ENCODE data around the gene MPC2. TPM values are rescaled to one million over a fixed set of nuclear protein-coding genes. Genes with fewer than 3 reads are reported as not detected.
"Not testable (repeated sequence)": the region's sequence is repeated elsewhere in the genome, so short reads cannot be mapped to it uniquely, and the experiment has no call there.

Gene MPC2
- total RNA-seq, 2 donors from 2014 or later: 78.9 to 169 TPM

- TF ChIP-seq, protein P1, sequence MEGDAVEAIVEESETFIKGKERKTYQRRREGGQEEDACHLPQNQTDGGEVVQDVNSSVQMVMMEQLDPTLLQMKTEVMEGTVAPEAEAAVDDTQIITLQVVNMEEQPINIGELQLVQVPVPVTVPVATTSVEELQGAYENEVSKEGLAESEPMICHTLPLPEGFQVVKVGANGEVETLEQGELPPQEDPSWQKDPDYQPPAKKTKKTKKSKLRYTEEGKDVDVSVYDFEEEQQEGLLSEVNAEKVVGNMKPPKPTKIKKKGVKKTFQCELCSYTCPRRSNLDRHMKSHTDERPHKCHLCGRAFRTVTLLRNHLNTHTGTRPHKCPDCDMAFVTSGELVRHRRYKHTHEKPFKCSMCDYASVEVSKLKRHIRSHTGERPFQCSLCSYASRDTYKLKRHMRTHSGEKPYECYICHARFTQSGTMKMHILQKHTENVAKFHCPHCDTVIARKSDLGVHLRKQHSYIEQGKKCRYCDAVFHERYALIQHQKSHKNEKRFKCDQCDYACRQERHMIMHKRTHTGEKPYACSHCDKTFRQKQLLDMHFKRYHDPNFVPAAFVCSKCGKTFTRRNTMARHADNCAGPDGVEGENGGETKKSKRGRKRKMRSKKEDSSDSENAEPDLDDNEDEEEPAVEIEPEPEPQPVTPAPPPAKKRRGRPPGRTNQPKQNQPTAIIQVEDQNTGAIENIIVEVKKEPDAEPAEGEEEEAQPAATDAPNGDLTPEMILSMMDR (IDR thresholded peaks at IDR 0.05): no peak
- TF ChIP-seq POLR2A (IDR thresholded peaks at IDR 0.05): no peak
- TF ChIP-seq POLR2AphosphoS5 (IDR thresholded peaks at IDR 0.05): no peak
- H3K27ac ChIP-seq: no peak overlapping the region
- no peaks in the 10 kb centered on the region for H3K9me3 ChIP-seq
- H3K4me1 ChIP-seq (replicated peaks): no peaks in the 10 kb centered on the region
- intact Hi-C loops (cut with DNase I): no loop called here
- H3K27me3 ChIP-seq (replicated peaks; ENCODE audit: insufficient read depth): no peaks in the 10 kb centered on the region
- DNase-seq (ENCODE audit: low spot score): no peak
- H3K36me3 ChIP-seq: no peaks in the 10 kb centered on the region
- H3K4me3 ChIP-seq: no peak overlapping the region
- WGBS: 47% methylated on average over 3 of the region's 3 CpGs
Measured at GRCh38 chr1:167880580-167881021, 56.3 kb downstream of the MPC2 start.

GRCh38 chr1:167879508-167879907, 57.4 kb downstream of the MPC2 start:
- no peak for DNase-seq (ENCODE audit: low spot score)
- 82% methylated on average over 1 of the region's 1 CpG for WGBS
- no peaks in the 10 kb centered on the region for H3K27me3 ChIP-seq (replicated peaks; ENCODE audit: insufficient read depth)
- no peaks in the 10 kb centered on the region for H3K9me3 ChIP-seq
- H3K4me1 ChIP-seq (replicated peaks): no peaks in the 10 kb centered on the region
- no peak overlapping the region for H3K27ac ChIP-seq
- intact Hi-C loops (cut with DNase I): no loop called here
- no peaks in the 10 kb centered on the region for H3K36me3 ChIP-seq
- TF ChIP-seq POLR2A (IDR thresholded peaks at IDR 0.05) (no peak), POLR2AphosphoS5 (IDR thresholded peaks at IDR 0.05) (no peak)
- TF ChIP-seq, protein P1 (IDR thresholded peaks at IDR 0.05): no peak
- H3K4me3 ChIP-seq: no peak overlapping the region

- Histone ChIP-seq H3K36me3 (no peaks in the 10 kb centered on the region), H3K9me3 (no peaks in the 10 kb centered on the region), H3K4me1 (replicated peaks) (no peaks in the 10 kb centered on the region), H3K4me3 (no peak overlapping the region), H3K27ac (no peak overlapping the region), H3K27me3 (replicated peaks; ENCODE audit: insufficient read depth) (no peaks in the 10 kb centered on the region)
- intact Hi-C loops (cut with DNase I): no loop called here
- no peak for DNase-seq (ENCODE audit: low spot score)
- 97% methylated on average over 7 of the region's 7 CpGs for WGBS
- TF ChIP-seq, protein P1 (IDR thresholded peaks at IDR 0.05): no peak
- TF ChIP-seq POLR2A (IDR thresholded peaks at IDR 0.05) (no peak), POLR2AphosphoS5 (IDR thresholded peaks at IDR 0.05) (no peak)
Measured at GRCh38 chr1:167878372-167879160, 58.3 kb downstream of the MPC2 start.

GRCh38 chr1:167876597-167877175, 60.2 kb downstream of the MPC2 start:
- Histone ChIP-seq H3K9me3 (no peaks in the 10 kb centered on the region), H3K36me3 (no peaks in the 10 kb centered on the region), H3K27ac (peak overlapping the region in 1 of 2 donors; percentile 35), H3K27me3 (replicated peaks; ENCODE audit: insufficient read depth) (no peaks in the 10 kb centered on the region), H3K4me1 (replicated peaks) (no peaks in the 10 kb centered on the region), H3K4me3 (no peak overlapping the region)
- 83% methylated on average over 3 of the region's 3 CpGs for WGBS
- TF ChIP-seq, protein P1 (IDR thresholded peaks at IDR 0.05): no peak
- TF ChIP-seq POLR2AphosphoS5 (IDR thresholded peaks at IDR 0.05): peak; percentile 58
- peak; percentile 11 for DNase-seq (ENCODE audit: low spot score)
- intact Hi-C loops (cut with DNase I): no loop called here

GRCh38 chr1:167871331-167871730, 65.5 kb downstream of the MPC2 start:
- no peak for DNase-seq (ENCODE audit: low spot score)
- Histone ChIP-seq H3K4me1 (replicated peaks) (no peaks in the 10 kb centered on the region), H3K27me3 (replicated peaks; ENCODE audit: insufficient read depth) (no peaks in the 10 kb centered on the region), H3K36me3 (no peaks in the 10 kb centered on the region), H3K9me3 (no peaks in the 10 kb centered on the region), H3K27ac (no peak overlapping the region), H3K4me3 (no peak overlapping the region)
- no peak for TF ChIP-seq POLR2AphosphoS5 (IDR thresholded peaks at IDR 0.05)
- no peak for TF ChIP-seq POLR2A (IDR thresholded peaks at IDR 0.05)
- TF ChIP-seq, protein P1 (IDR thresholded peaks at IDR 0.05): no peak
- intact Hi-C loops (cut with DNase I): no loop called here

DNA sequence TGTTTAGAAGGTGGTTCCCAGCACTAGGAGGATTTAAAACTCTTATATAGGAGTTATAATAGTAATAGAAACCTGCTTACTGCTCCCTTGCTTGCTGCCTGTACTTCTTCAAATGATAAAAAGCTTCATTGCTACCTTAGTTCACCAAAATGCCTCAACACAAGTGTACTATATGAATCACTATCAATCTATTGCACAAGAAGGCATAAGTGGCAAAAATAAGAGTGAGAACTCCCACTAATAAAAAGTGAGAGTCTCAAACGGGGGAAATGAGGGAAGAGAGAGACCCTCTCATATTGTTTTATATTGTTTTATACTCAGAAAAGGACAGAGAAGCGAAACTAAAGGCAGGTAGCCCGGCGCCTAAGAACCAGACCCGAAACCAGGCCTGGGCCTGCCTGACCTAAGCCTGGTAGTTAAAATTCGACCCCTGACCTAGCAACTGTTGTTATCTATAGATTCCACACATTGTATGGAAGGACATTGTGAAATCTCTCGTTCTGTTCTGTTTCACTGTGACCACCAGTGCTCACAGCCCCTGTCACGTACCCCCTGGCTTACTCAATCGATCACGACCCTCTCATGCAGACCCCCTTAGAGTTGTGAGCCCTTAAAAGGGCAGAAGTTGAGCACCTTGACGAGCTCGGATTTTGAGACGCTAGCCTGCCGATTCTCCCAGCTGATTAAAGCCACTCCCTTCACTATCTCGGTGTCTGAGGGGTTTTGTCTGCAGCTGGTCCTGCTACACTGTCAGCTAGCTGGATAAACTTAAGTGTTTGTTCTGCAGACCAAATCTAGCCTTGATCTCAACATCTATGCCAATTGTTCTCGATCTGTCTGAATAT, 67.5 kb downstream of the MPC2 start:
- H3K4me3 ChIP-seq; H3K4me1 ChIP-seq (replicated peaks); H3K9me3 ChIP-seq; H3K27me3 ChIP-seq (replicated peaks; ENCODE audit: insufficient read depth); H3K27ac ChIP-seq; DNase-seq (ENCODE audit: low spot score); intact Hi-C loops (cut with DNase I); H3K36me3 ChIP-seq: not testable (repeated sequence)
- WGBS: 60% methylated on average over 16 of the region's 16 CpGs
